Adrenal gland (tissue), 5 donors: ENCODE data around the gene TNRC6C.

Experiments
- POLR2A ChIP-seq, 2 donors: fragments of 450-650 bp; IDR thresholded peaks; one replicate each; pipeline ENCODE4 v1.6.1; 2017; ENCODE audit warnings: antibody characterized with exemption in 2 of 2, mild to moderate bottlenecking in 2 of 2, moderate library complexity in 1 of 2
- TF ChIP-seq, protein P1 (sequence below), 6 experiments: fragments of 450-650 bp in 4 of 6; fragments of 200-600 bp in 2 of 6; sonication (generic) in 1 of 6; IDR thresholded peaks; 1 replicate in 5 of 6; 2 replicates in 1 of 6; pipeline versions ENCODE4 v1.5.1 to v1.8.0; 2016 to 2021; ENCODE audit warnings: antibody characterized with exemption in 6 of 6, mild to moderate bottlenecking in 2 of 6, moderate library complexity in 1 of 6
- donor health status: DM: no; HTN: no; CAD: no.

DNA sequence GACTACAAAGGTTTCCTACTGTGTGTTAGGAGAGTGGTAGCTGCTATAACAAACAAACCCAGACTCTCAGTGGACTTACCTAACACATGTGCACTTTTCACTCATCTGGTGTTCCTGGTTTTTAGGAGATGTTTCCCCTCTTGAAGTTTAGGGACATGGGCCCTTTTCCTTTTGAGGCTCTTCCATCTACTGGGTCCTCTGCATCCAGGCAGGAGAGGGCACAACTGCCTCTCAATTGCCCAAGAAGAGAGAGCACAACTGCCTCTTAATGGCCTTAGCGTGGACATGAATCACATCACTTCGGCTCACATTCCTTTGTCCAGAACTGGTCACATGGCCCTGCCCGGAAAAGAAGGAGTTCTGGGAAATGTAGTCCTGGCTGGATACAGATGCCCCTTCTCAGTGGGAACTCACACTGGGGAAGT lies 9.8 kb upstream of the TNRC6C start:
- no peak for TF ChIP-seq POLR2A (IDR thresholded peaks at IDR 0.05)
- TF ChIP-seq, protein P1, sequence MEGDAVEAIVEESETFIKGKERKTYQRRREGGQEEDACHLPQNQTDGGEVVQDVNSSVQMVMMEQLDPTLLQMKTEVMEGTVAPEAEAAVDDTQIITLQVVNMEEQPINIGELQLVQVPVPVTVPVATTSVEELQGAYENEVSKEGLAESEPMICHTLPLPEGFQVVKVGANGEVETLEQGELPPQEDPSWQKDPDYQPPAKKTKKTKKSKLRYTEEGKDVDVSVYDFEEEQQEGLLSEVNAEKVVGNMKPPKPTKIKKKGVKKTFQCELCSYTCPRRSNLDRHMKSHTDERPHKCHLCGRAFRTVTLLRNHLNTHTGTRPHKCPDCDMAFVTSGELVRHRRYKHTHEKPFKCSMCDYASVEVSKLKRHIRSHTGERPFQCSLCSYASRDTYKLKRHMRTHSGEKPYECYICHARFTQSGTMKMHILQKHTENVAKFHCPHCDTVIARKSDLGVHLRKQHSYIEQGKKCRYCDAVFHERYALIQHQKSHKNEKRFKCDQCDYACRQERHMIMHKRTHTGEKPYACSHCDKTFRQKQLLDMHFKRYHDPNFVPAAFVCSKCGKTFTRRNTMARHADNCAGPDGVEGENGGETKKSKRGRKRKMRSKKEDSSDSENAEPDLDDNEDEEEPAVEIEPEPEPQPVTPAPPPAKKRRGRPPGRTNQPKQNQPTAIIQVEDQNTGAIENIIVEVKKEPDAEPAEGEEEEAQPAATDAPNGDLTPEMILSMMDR (IDR thresholded peaks at IDR 0.05) = no peak
